Gastroesophageal sphincter (tissue), 3 donors: Measurements from ENCODE around the gene LENG8.

ENCODE experiments used
- EP300 ChIP-seq: sonication (generic); formaldehyde crosslinking; IDR thresholded peaks from one replicate; pipeline ENCODE4 v1.6.1; 2017; ENCODE audit warnings: antibody characterized with exemption, mild to moderate bottlenecking
- POLR2A ChIP-seq, 2 donors: fragments of 450-650 bp; IDR thresholded peaks; one replicate each; pipeline ENCODE4 v1.6.1; 2017; ENCODE audit warnings: antibody characterized with exemption in 2 of 2, mild to moderate bottlenecking in 2 of 2, moderate library complexity in 1 of 2
- TF ChIP-seq, protein P1 (sequence below), 4 experiments: fragments of 200-600 bp in 2 of 4; fragments of 450-650 bp in 2 of 4; sonication (generic) in 1 of 4; IDR thresholded peaks; one replicate each; pipeline ENCODE4 v1.5.1; 2017 to 2019; ENCODE audit warnings: antibody characterized with exemption in 4 of 4, mild to moderate bottlenecking in 2 of 4, moderate library complexity in 2 of 4

DNA sequence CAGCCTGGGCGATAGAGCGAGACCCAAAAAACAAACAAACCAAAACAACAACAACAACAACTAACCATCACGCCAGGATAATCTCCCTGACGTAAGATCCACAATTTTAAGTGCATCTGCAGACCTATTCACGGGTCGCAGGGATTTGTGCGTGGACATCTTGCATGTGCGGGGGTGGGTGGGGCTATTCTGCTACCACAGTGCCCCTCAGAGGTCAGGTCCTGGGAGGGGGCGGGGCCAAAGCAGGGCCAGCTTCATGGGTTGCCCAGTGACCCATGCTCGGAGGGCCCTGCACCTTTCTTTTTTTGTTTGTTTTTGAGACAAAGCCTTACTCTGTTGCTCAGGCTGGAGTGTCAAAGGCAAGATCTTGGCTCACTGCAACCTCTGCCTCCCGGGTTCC, 26.7 kb downstream of the LENG8 start:
- TF ChIP-seq EP300 (no peak), POLR2A (IDR thresholded peaks at IDR 0.05) (no peak)
- TF ChIP-seq, protein P1, sequence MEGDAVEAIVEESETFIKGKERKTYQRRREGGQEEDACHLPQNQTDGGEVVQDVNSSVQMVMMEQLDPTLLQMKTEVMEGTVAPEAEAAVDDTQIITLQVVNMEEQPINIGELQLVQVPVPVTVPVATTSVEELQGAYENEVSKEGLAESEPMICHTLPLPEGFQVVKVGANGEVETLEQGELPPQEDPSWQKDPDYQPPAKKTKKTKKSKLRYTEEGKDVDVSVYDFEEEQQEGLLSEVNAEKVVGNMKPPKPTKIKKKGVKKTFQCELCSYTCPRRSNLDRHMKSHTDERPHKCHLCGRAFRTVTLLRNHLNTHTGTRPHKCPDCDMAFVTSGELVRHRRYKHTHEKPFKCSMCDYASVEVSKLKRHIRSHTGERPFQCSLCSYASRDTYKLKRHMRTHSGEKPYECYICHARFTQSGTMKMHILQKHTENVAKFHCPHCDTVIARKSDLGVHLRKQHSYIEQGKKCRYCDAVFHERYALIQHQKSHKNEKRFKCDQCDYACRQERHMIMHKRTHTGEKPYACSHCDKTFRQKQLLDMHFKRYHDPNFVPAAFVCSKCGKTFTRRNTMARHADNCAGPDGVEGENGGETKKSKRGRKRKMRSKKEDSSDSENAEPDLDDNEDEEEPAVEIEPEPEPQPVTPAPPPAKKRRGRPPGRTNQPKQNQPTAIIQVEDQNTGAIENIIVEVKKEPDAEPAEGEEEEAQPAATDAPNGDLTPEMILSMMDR (IDR thresholded peaks at IDR 0.05) = no peak
